Activated CD8-positive, alpha-beta T cell treated with anti-CD3 and anti-CD28 coated beads for 36 hours (primary cell): ENCODE data around the gene LUC7L. TPM values are rescaled to one million over a fixed set of nuclear protein-coding genes. Genes with fewer than 3 reads are reported as not detected.

Experiments
- ATAC-seq: fragments of 200-7000 bp; cut with Tn5 transposase; one replicate; pipeline ENCODE4 v1.10.0; 2021; ENCODE audit warnings: mild to moderate bottlenecking, moderate library complexity
- CTCF ChIA-PET: fragments of 350-600 bp; sonication (Branson Sonifier 250); formaldehyde crosslinking; loops from one replicate; lab custom pipeline; 2021; ENCODE audit warnings: antibody characterized with exemption; lab: Charles Lee
- POLR2A ChIA-PET: fragments of 350-600 bp; sonication (Branson Sonifier 250); formaldehyde crosslinking; loops from one replicate; lab custom pipeline; 2021; ENCODE audit warnings: antibody characterized with exemption; lab: Charles Lee
- DNase-seq: peaks from one replicate; pipeline ENCODE4 v3.0.0-alpha.2; 2020
- H3K27ac Mint-ChIP-seq: one replicate; pipeline ENCODE4 v1.8.0; 2021; ENCODE audit warnings: mild to moderate bottlenecking, mixed read lengths
- H3K27me3 Mint-ChIP-seq: one replicate; pipeline ENCODE4 v1.8.0; 2021; ENCODE audit warnings: mixed read lengths
- H3K36me3 Mint-ChIP-seq: one replicate; pipeline ENCODE4 v1.8.0; 2021; ENCODE audit warnings: low read depth, mixed read lengths
- H3K4me1 Mint-ChIP-seq: one replicate; pipeline ENCODE4 v1.8.0; 2021; ENCODE audit warnings: low read depth, mixed read lengths
- H3K4me3 Mint-ChIP-seq: one replicate; pipeline ENCODE4 v1.8.0; 2021; ENCODE audit warnings: mild to moderate bottlenecking, moderate library complexity, mixed read lengths
- H3K9me3 Mint-ChIP-seq: one replicate; pipeline ENCODE4 v1.8.0; 2021; ENCODE audit warnings: mixed read lengths
- CTCF ChIP-seq: fragments of 200-600 bp; IDR thresholded peaks from one replicate; pipeline ENCODE4 v1.8.0; 2022; ENCODE audit warnings: antibody characterized with exemption, mild to moderate bottlenecking
- intact Hi-C: fragments of 100-400 bp; cut with micrococcal nuclease; formaldehyde crosslinking; loops from one replicate; pipeline ENCODE4 v1.10.0; 2022
- total RNA-seq, 2 experiments: library from RNA; stranded (reverse); gene quantifications; one replicate each; pipeline ENCODE4 v1.2.3, GENCODE V29; 2021

The LUC7L gene
- total RNA-seq, 2 experiments from 2014 or later, result 68.0 to 72.8 TPM

GRCh38 chr16:180101-180675 lies 49.1 kb downstream of the LUC7L start, which contains the start of gene HBQ1:
Gene HBQ1 (plus strand): TSS chr16:180459. CDS start chr16:180487, 28 bp downstream.
- intact Hi-C loops, result loop anchor here (5.0 kb wide), 1 partner anchor 73 kb away; no protein-coding TSS in a partner anchor
- DNase-seq, result peak; percentile 56
- Mint-ChIP-seq H3K4me1 (peaks cover 9% of the 10 kb centered on the region), H3K27ac (no peak within 1 kb of the TSS), H3K36me3 (peaks cover 2% of the 10 kb centered on the region), H3K4me3 (peak within 1 kb of the TSS; percentile 40), H3K27me3 (peaks cover 28% of the 10 kb centered on the region), H3K9me3 (no peaks in the 10 kb centered on the region)
- POLR2A ChIA-PET, result interaction anchor here (0.8 to 1.1 kb wide), 3 partner anchors 12 to 109 kb away, joined by 3 to 4 read pairs (median 3); no protein-coding TSS in a partner anchor
- peak; percentile 81 for TF ChIP-seq CTCF
- ATAC-seq, result peak; percentile 22
- CTCF ChIA-PET, result interaction anchor here (0.7 to 4.1 kb wide), 13 partner anchors 12 to 117 kb away, joined by 3 to 33 read pairs (median 5); no protein-coding TSS in a partner anchor

GRCh38 chr16:179211-180092 lies 49.8 kb downstream of the LUC7L start:
- intact Hi-C loops, result loop anchor here (5.0 kb wide), 1 partner anchor 72 kb away; no protein-coding TSS in a partner anchor
- peaks cover 35% of the 10 kb centered on the region for H3K27me3 Mint-ChIP-seq
- H3K36me3 Mint-ChIP-seq, result no peaks in the 10 kb centered on the region
- CTCF ChIA-PET, result interaction anchor here (0.9 to 4.1 kb wide), 12 partner anchors 12 to 117 kb away, joined by 3 to 33 read pairs (median 5); no protein-coding TSS in a partner anchor
- POLR2A ChIA-PET, result interaction anchor here (1.0 to 1.3 kb wide), 3 partner anchors 9 to 13 kb away, joined by 3 to 4 read pairs (median 3); no protein-coding TSS in a partner anchor
- ATAC-seq (no peak), DNase-seq (no peak)
- H3K27ac Mint-ChIP-seq, result no peak overlapping the region
- peak overlapping the region; percentile 40 for H3K4me3 Mint-ChIP-seq
- no peak for TF ChIP-seq CTCF
- H3K4me1 Mint-ChIP-seq, result peaks cover 12% of the 10 kb centered on the region
- H3K9me3 Mint-ChIP-seq, result no peaks in the 10 kb centered on the region

GRCh38 chr16:178668-179015 lies 50.6 kb downstream of the LUC7L start:
- H3K27me3 Mint-ChIP-seq, result peaks cover 40% of the 10 kb centered on the region
- CTCF ChIA-PET, result interaction anchor here (1.1 to 2.4 kb wide), 3 partner anchors 71 to 116 kb away, joined by 3 to 6 read pairs (median 5); no protein-coding TSS in a partner anchor

GRCh38 chr16:177981-178667 lies 51.1 kb downstream of the LUC7L start:
- intact Hi-C loops, result no loop called here
- DNase-seq (no peak), ATAC-seq (no peak)
- Mint-ChIP-seq H3K4me1 (peaks cover 15% of the 10 kb centered on the region), H3K9me3 (no peaks in the 10 kb centered on the region), H3K36me3 (no peaks in the 10 kb centered on the region), H3K27me3 (peaks cover 45% of the 10 kb centered on the region), H3K27ac (no peak overlapping the region), H3K4me3 (no peak overlapping the region)
- ChIA-PET POLR2A (interaction anchor here (0.8 to 1.3 kb wide), 2 partner anchors 10 kb away, joined by 3 to 5 read pairs; no protein-coding TSS in a partner anchor), CTCF (interaction anchor here (1.4 to 1.7 kb wide), 3 partner anchors 61 to 112 kb away, joined by 3 to 5 read pairs (median 4); no protein-coding TSS in a partner anchor)
- no peak for TF ChIP-seq CTCF

More at GRCh38 chr16:178668-179015, 50.6 kb downstream of the LUC7L start:
- Mint-ChIP-seq H3K4me1 (peaks cover 12% of the 10 kb centered on the region), H3K9me3 (no peaks in the 10 kb centered on the region), H3K4me3 (no peak overlapping the region), H3K36me3 (no peaks in the 10 kb centered on the region), H3K27ac (no peak overlapping the region)
- intact Hi-C loops, result no loop called here
- POLR2A ChIA-PET, result interaction anchor here (1.3 kb wide), 1 partner anchor 10 kb away, joined by 3 read pairs; no protein-coding TSS in a partner anchor
- TF ChIP-seq CTCF, result no peak
- DNase-seq, result no peak
- ATAC-seq, result no peak
